ENCODE results near the gene ZNF497.

DNA sequence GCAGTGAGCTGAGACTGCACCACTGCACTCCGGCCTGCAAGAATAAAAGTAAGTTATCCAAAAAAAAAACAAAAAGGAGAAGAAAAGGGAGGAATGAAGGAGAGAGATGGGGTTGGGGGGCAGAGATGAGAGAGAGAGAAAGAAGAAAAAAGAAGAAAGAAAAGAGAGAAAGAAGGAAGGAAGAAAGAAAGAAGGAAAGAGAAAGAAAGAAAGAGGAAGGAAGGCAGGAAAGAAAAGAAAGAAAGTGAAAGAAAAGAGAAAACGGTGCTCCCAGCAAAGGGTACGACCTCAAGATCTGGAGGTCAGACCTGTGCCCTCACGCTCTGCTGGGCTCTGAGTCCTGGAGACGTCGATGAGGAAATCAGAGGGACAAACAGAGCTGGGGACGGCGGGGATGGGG is 13.0 kb downstream of the ZNF497 start:
- no peak for TF ChIP-seq PATZ1 (CRISPR knock-in tag; IDR thresholded peaks at IDR 0.05; ENCODE audit: borderline replicate concordance)
- TF ChIP-seq ARNTL (CRISPR knock-in tag; IDR thresholded peaks at IDR 0.05; ENCODE audit: borderline replicate concordance, low read depth): no peak
- no peak for TF ChIP-seq GLIS3 (CRISPR knock-in tag; IDR thresholded peaks at IDR 0.05)
- TF ChIP-seq ZNF565 (CRISPR knock-in tag; conservative IDR thresholded peaks at IDR 0.05; ENCODE audit: low read depth): no peak
- TF ChIP-seq SNAI2 (CRISPR knock-in tag; IDR thresholded peaks at IDR 0.05): no peak
- TF ChIP-seq ZFP3 (CRISPR knock-in tag; IDR thresholded peaks at IDR 0.05): no peak
- no peak for TF ChIP-seq CSDC2 (CRISPR knock-in tag; IDR thresholded peaks at IDR 0.05)
- TF ChIP-seq ZFP30 (CRISPR knock-in tag; IDR thresholded peaks at IDR 0.05): no peak
- no peak for TF ChIP-seq ZNF70 (CRISPR knock-in tag; IDR thresholded peaks at IDR 0.05)

All from SK-N-SH treated with all-trans-retinoic acid at 6 μM for 48 hours (cell line).